Measurements from ENCODE around the gene OTUD5.

The OTUD5 gene

DNA sequence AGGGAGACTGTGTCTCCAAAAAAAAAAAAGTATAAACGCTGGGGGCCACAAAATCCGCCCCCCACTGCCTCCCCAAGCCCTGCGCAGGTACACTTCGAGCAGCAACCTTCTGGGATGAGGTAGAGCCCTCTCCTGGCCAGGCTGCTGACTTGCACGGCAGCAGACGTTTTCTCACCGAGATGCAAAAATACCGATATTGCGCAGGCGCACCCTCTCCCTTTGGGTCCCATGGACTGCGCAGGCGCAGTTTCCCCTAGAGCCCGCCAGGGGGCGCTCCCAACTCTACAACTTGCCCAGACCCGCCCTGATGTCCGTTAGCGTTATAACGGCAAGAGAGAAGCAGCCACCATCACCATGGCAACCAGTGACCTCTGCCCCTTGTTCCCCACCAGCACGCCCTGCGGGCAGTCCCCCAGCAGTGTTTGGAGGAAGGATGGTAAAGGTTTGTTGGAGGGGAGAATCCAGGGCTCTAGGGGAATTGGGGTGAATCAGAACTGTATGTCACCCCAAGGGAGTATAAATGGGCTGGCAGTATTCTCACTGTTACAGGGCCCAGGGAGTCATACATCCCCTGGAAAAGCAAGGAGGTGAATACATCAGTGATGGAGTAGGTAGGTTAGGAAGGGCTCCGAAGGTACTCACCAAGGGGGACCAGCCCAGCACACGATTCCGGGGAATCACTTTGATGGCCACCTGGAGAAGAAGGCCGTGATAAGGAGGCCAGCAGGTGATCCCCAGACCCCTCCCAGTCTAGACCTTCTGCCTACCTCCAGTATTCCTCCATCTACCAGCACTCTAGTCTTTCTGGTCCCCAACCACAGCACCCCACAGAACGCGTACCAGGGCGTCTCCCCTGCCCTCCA lies 40.0 kb downstream of the OTUD5 start:
- H3K27ac ChIP-seq, result no peak overlapping the region
- TF ChIP-seq, protein P1, sequence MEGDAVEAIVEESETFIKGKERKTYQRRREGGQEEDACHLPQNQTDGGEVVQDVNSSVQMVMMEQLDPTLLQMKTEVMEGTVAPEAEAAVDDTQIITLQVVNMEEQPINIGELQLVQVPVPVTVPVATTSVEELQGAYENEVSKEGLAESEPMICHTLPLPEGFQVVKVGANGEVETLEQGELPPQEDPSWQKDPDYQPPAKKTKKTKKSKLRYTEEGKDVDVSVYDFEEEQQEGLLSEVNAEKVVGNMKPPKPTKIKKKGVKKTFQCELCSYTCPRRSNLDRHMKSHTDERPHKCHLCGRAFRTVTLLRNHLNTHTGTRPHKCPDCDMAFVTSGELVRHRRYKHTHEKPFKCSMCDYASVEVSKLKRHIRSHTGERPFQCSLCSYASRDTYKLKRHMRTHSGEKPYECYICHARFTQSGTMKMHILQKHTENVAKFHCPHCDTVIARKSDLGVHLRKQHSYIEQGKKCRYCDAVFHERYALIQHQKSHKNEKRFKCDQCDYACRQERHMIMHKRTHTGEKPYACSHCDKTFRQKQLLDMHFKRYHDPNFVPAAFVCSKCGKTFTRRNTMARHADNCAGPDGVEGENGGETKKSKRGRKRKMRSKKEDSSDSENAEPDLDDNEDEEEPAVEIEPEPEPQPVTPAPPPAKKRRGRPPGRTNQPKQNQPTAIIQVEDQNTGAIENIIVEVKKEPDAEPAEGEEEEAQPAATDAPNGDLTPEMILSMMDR (conservative IDR thresholded peaks at IDR 0.05), result peak; percentile 84

DNA sequence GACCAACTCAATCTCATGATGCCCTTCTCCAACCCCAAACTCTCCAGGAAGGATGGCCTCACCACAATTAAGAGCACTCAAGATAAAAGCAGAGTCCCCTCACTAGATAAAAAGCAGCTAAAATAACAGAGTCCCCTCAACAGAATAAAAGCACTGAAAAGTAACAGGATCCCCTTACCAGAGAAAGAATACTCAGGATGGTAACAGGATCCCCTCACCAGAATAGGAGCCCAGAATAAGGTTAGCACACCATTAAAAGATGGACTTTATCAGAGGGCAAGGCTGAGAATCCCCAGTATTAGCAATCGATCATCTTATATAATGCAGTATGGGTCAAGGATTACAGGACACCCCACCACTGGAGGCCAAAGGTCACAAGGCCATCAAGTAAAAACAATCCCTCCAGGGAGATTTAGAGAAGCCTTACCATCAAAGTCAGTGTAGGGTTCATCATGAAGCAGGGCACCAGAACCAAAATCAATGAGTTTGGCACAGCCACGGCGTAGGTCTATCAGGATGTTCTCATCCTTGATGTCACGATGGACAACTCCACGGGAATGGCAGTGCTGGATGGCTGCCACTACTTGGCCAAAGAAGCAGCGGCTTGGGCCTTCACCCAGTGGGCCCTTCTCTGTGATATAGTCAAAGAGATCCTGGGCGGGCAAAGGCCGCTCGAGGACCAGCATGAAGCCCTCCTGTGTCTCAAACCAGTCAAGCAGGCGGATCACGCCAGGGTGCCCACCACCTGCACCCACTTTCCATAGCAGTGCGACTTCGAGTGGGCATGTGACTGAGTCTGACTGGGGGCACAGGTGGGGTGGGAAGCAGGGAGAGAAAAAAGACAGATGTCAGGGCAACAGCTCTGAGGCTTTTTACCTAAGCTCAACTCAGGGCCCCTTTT lies 42.6 kb downstream of the OTUD5 start:
- TF ChIP-seq, protein P1 (conservative IDR thresholded peaks at IDR 0.05), result no peak
- no peak overlapping the region for H3K27ac ChIP-seq

DNA sequence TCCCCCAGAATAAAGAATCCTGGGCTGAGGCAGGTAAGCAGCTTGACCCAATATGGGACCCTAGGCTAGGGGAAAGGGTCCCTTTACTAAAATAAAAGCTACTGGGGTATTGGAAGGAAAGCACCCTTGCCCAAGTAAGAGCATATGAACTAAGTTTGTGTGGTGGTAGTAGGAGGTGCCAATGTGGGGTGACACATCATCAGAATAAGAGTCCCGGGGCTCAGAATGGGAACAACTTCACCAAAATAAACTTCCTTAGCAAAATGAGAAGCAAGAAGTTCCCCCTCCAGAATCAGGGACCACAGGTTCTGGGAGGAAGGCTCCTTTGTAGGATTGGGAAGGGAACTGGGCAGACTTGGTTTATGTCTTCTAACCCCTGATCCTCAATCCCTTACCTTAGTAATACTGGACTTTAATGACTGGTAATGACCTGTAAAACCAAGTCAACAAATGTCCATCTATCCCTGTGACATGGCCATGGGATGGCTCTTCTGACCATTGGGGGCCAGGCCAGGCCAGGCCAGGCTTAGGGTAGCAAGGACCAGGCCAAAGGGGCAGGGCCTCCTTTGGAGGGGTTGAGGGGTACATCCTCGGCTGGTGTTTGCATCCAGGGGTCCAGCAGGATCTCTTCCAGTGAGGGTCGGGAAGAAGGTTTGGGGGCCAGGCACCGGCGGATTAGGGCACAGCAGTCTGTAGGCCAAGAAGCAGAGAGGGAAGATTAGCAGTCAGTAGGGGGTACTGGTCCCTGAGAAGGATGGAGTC lies 43.6 kb downstream of the OTUD5 start:
- TF ChIP-seq, protein P1 (conservative IDR thresholded peaks at IDR 0.05), result no peak
- H3K27ac ChIP-seq, result no peak overlapping the region

DNA sequence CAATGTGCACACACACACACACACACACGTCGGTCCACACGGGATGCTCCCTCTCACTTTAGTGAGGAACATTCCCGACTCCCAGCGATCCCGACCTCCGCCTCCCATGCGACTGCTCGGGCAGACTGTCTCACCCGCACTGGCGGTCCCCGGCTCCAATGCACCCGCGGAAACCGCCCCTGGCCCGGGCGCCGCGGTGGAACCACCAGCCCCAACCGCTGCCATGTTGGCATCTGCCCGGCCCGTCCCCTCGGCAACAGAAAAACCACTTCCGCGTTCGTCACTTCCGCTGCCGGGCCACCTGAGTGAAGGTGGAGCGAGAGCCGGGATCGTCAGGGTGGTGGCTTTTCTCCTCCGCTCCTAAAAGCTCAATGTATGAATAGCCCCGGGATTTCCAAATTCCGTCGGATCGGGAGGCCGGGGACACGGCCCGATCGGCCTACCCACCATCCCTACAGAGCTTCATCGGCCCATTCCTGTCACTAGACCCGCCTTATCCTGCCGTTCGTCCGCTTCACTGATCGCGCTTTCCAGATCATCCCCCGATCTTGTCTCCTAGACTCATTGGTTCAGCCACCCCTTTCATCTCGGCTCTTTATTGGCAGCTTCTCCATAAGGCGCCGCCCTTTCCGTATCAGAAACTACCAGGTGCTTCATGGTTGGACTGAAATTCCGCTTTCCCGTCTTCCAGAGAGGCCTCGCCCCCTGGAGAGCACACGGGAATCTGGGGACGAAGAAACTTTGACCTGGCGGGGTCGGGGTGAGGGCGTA lies 45.8 kb downstream of the OTUD5 start, which contains the start of gene SLC35A2:
Gene SLC35A2, minus strand, starts transcription at position 235 of the 771 bp plus-strand sequence. Its CDS starts 10 bp downstream, at position 225.
- TF ChIP-seq, protein P1 (conservative IDR thresholded peaks at IDR 0.05), result no peak
- H3K27ac ChIP-seq, result peak within 1 kb of the TSS; percentile 64

DNA sequence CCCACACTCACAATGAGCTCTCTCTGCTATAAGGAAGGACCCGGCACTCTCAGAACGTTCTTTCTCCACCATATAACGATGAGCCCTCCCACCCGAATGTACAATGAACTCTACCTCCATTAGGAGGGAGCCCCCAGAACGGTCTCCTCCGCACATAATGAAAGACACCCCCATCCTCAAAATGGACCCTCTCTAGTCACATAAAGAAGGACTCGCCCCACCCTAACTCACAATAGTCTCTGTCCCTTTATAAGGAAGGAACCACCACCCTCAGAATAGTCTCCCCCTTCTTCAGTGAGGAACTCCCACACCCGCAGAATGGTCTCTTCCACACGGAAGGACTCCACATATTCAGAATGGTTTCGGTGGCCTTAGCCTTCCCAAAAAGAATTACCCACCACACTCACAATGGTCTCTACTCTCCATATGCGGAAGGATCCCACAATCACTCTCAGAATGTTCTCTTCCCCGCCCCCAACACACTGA lies 46.4 kb downstream of the OTUD5 start:
- H3K27ac ChIP-seq, result peak overlapping the region; percentile 64
- TF ChIP-seq, protein P1 (conservative IDR thresholded peaks at IDR 0.05), result no peak

DNA sequence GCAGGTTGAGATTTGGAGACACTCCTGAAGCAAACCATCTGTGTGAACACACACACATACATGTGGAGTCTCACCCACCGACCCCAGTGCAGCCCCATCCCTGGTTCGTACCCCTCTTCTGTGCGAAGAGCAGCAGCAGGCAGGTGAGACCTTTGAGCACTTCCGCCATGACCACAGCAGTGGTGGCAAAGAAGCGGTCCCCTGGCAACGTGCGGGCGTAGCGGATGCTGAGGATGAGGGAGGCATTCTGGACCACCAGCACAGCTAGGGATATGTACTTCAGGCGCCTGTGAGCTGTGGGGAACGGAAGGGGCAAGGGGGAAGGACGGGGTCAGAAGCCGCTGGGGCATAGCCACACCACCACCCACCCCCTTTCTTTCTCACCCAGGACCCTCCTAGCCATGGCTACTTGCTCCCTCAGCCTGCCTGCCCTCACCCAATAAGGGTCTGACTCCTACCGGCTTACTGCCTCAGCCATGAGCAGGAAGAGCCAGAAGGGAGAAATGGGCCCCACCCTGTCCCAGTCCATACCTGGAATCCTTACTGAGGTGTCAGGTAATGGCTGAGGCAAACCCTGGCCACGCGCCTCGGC lies 47.6 kb downstream of the OTUD5 start:
- H3K27ac ChIP-seq, result no peak overlapping the region
- TF ChIP-seq, protein P1 (conservative IDR thresholded peaks at IDR 0.05), result no peak
